ENCODE data around the gene RASAL1. TPM values are rescaled to one million over a fixed set of nuclear protein-coding genes. Genes with fewer than 3 reads are reported as not detected.

The RASAL1 gene
- total RNA-seq, 1 donor from 2014 or later = 0.26 TPM

- Histone ChIP-seq H3K4me3 (no peak overlapping the region), H3K27me3 (peaks cover 28% of the 10 kb centered on the region), H3K9me3 (no peaks in the 10 kb centered on the region), H3K27ac (no peak overlapping the region), H3K4me1 (no peaks in the 10 kb centered on the region), H3K36me3 (no peaks in the 10 kb centered on the region)
- no peak for DNase-seq
- no peak for TF ChIP-seq CTCF (IDR thresholded peaks at IDR 0.05)
- ATAC-seq = no peak
- intact Hi-C loops (cut with DNase I) = no loop called here
Observed at GRCh38 chr12:113063396-113064350, 71.9 kb downstream of the RASAL1 start.

DNA sequence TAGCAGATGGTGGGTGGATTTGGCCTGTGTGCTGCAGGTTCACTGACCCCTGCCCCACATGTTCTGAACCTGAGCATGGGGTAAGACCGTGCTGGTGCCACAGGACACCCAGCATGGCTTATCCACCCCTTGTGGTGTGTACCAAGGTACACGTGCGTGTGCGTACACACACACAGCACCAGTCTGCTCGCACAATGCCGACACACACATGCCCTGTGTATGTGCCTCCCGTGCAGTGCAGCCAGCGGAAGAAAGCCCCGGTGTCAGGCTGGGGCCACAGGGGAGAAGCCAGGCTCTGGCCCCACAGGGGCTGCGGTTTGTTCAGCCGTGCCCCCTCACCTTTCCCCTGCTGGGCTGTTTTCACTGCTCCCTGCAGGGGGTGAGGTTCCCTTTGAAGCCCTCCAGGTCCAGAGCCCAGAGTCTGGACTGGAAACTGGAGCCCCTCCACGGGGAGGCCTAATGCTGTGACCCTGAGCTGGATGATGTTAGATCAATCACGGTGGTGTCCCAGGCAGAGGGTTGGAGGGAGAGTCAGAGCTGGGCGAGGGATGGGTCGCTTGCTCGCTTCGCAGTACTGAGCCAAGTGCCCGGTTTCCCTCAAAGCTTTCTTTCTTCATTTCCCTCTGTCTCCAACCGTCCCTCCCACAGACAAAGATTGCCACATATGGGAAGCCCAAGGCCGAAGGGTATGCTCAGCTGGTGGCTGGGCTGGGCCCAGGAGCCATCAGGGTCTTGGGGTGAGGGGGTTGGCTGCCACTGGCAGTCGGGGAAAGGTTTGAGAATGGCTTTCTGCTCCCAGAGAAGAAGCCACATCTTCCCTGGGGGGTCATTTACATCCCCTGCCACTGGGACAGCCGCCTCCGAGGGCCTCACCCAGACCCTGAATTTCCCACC lies 72.8 kb downstream of the RASAL1 start:
- no peak for TF ChIP-seq CTCF (IDR thresholded peaks at IDR 0.05)
- ATAC-seq (peak; percentile 38), DNase-seq (peak; percentile 58)
- no peak overlapping the region for H3K4me3 ChIP-seq
- intact Hi-C loops (cut with DNase I) = no loop called here
- no peak overlapping the region for H3K27ac ChIP-seq
- no peaks in the 10 kb centered on the region for H3K36me3 ChIP-seq
- H3K27me3 ChIP-seq = peaks cover 37% of the 10 kb centered on the region
- no peaks in the 10 kb centered on the region for H3K4me1 ChIP-seq
- H3K9me3 ChIP-seq = no peaks in the 10 kb centered on the region

GRCh38 chr12:113061061-113061694 lies 74.4 kb downstream of the RASAL1 start:
- Histone ChIP-seq H3K36me3 (no peaks in the 10 kb centered on the region), H3K27ac (no peak overlapping the region), H3K9me3 (no peaks in the 10 kb centered on the region), H3K4me1 (peaks cover 9% of the 10 kb centered on the region), H3K27me3 (peaks cover 53% of the 10 kb centered on the region), H3K4me3 (no peak overlapping the region)
- intact Hi-C loops (cut with DNase I) = no loop called here
- ATAC-seq = no peak
- no peak for TF ChIP-seq CTCF (IDR thresholded peaks at IDR 0.05)
- DNase-seq = peak; percentile 48

GRCh38 chr12:113060336-113060960 lies 75.1 kb downstream of the RASAL1 start:
- intact Hi-C loops (cut with DNase I) = no loop called here
- DNase-seq (peak; percentile 19), ATAC-seq (no peak)
- no peak for TF ChIP-seq CTCF (IDR thresholded peaks at IDR 0.05)
- no peak overlapping the region for H3K27ac ChIP-seq
- H3K27me3 ChIP-seq = peaks cover 60% of the 10 kb centered on the region
- peaks cover 9% of the 10 kb centered on the region for H3K4me1 ChIP-seq
- H3K36me3 ChIP-seq = no peaks in the 10 kb centered on the region
- no peaks in the 10 kb centered on the region for H3K9me3 ChIP-seq
- no peak overlapping the region for H3K4me3 ChIP-seq

DNA sequence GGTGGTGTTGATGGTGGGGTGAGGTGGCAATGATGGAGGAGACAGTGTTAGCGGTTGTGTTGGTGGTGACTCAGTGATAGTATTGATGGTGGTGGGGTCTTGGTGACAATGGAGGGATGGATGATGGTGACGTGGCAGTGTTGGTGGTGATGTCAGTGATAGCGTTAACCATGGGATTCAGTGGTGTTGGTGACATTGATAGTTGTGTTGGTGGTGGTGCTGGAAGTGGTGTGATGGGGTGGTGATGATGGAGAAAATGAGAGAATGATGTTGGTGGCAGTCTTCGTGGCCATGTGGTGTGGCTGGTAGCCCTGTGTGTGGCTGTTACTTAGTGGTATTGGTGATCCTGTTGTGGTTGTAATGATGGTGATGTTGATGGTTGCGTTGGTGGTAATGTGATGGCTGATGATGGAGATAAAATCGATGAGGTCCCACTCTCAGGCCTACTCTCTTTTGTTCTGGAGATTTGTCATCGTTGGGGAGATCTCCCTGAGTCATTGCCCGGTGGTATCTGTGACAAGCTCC lies 76.4 kb downstream of the RASAL1 start:
- Histone ChIP-seq H3K4me1 (peaks cover 9% of the 10 kb centered on the region), H3K27me3 (peaks cover 52% of the 10 kb centered on the region), H3K4me3 (no peak overlapping the region), H3K9me3 (no peaks in the 10 kb centered on the region), H3K27ac (no peak overlapping the region), H3K36me3 (no peaks in the 10 kb centered on the region)
- ATAC-seq (no peak), DNase-seq (no peak)
- intact Hi-C loops (cut with DNase I) = loop anchor here (10.0 kb wide), 1 partner anchor 116 kb away; no protein-coding TSS in a partner anchor
- TF ChIP-seq CTCF (IDR thresholded peaks at IDR 0.05) = no peak
